Left forelimb (tissue), 1 donor: ENCODE data around the gene MYO1B.

ENCODE experiments used
- DNase-seq: peaks from one replicate; pipeline ENCODE4 v3.0.0-alpha.2; 2018; ENCODE audit warnings: low spot score

The MYO1B gene

GRCh38 chr2:191245046-191245868 is at the start of gene MYO1B:
Gene MYO1B (plus strand): TSS chr2:191245404. CDS start chr2:191276896, 31,492 bp downstream.
- DNase-seq, result peak; percentile 87

DNA sequence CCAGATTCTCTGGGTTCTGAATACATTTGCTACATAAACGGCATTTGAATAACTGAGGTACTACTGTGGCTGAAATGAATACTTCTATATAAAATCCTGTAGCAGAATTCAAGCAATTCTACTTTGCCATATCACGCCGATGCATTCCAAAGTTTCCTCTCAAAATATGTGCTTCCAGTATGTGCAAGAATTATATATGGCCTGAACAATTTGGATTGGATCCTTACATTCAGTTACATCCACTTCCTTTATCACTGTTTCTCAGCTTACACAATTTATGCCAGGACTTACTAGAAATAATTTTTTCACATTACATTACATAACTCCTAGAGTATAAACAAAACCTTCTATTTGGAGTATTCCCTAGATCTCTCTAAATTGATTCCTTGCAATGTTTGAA is 48.1 kb upstream of the MYO1B start:
- no peak for DNase-seq

- DNase-seq, result no peak
Observed at GRCh38 chr2:191198271-191198670, 46.9 kb upstream of the MYO1B start.

DNA sequence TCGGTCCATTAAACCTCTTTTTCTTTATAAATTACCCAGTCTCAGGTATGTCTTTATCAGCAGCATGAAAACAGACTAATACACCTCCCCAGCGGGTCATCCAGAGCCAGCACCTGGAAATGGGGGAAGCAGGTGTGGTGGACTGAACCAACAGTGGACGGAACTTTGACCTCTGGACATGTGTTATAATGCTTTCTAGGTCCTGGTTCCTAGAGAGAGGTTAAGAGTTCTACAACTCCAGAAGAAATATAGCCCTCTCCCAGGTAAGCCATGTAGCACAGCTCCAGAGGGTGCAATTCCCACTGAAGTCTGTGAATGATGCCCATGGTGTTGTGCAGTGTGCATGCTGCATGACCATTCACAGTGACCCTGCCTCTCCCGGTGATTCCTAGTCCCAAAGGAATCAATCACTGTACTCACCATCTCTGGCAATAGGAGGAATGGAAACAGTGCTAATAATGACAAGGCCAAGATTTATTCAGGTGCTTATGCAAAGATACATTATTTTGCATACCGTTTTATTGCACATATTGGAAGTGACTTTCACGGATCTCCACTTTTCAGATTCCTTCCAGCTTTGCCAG is 45.2 kb upstream of the MYO1B start:
- no peak for DNase-seq

DNA sequence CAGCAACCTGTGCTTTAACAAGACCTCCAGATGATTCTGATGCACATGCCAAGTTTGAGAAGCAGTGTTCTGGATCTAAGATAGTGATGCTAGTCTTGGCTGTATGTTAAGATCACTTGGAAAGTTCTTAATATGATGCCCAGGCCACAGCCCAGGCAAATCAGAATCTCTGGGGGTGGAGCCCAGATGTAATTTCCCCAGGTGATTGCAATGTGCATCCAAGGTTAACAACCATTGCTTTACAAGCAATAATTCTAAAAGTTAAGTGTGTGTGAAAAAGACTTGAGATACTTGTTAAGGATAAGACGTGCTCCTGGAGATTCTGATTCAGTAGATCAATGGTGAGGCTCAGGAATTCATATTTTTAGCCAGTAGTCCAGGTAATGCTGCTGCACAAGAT is 44.3 kb upstream of the MYO1B start:
- DNase-seq, result no peak

GRCh38 chr2:191202209-191202721 is 42.9 kb upstream of the MYO1B start:
- DNase-seq, result no peak

DNA sequence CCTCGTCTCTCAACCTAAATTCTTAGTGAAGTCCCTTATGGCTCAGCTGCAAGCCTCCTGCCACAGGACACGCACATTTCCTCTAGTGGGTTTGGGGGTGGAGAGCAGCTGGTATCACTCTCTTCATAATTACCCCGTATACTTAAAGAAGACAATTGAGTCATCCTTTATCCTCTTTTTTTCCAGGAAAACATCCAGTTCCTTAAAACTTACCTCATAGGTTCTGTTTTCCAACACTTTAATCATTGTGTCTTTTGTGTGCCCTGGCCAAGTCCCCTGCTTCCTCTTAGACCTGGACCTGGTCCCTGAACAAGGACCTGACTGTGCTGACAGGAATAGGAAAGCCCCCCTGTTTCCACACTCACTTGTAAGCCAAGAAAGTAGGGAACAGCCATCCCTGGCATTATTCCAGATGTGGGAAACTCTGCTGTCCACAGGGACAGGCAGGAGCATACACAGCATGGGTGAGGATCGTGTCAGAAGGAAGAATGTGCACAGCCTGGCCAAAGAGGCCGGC is 42.3 kb upstream of the MYO1B start:
- DNase-seq, result peak; percentile 65

GRCh38 chr2:191204433-191204832 is 40.8 kb upstream of the MYO1B start:
- DNase-seq, result no peak

- DNase-seq, result no peak
Observed at GRCh38 chr2:191206613-191207471, 38.4 kb upstream of the MYO1B start.

DNA sequence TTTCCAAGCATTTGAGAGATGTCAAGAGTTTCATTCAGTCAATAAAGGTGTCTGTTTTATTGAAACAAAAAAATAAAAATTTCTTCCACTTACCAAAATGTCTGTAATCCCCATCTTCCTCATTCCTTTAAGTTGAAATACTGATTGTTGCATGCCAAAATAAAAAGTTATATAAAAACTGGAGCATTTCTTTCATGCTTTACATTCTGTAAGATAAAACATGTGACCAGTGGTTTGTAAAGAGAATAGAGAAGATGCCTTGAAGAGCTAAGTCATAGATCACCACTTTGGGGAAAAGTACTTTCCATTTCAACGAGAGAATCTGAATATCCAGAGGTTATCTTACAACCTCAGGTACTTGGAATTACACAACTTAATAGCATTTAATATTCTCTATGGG is 35.9 kb upstream of the MYO1B start:
- no peak for DNase-seq

DNA sequence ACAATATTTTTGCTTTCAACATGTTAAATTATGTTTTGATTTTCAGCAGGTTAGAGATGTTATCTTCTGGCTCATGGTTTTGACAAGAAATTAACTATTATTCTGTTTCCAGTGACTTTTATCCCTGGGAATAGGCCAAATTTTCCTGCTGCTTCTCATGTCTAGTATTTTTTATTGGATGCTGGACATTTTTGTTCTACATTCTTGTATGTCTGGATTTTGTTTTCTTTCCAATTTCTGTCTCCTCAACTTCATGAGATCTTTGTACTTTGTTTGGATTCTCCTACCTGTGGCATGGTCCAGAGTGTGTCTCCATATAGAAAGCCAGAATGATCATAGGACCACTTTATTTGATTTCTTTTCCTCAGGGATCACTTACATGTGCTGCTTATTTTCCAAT is 33.1 kb upstream of the MYO1B start:
- DNase-seq, result no peak

- DNase-seq, result no peak
Observed at GRCh38 chr2:191213333-191213732, 31.9 kb upstream of the MYO1B start.

GRCh38 chr2:191215230-191215629 is 30.0 kb upstream of the MYO1B start:
- DNase-seq, result no peak

GRCh38 chr2:191215666-191216065 is 29.5 kb upstream of the MYO1B start:
- no peak for DNase-seq

DNA sequence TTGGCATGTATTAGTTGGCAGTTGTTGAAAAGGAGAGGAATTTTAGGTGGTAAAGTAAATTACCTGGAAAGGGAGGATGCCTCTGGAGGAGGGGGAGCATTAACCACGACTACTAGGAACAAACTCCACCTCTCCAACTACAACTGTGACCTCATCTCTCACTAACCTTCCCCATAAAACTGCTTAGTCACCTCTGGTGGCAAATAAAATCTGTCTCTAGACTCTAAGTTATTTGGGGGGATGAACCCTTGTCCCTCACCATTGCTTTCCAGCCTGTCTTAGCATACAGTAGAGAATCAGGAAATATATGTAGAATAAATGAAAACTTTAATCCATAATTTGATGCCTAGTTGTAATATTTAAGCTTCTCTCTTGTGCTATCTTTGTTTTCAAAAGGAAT is 27.6 kb upstream of the MYO1B start:
- DNase-seq, result no peak

DNA sequence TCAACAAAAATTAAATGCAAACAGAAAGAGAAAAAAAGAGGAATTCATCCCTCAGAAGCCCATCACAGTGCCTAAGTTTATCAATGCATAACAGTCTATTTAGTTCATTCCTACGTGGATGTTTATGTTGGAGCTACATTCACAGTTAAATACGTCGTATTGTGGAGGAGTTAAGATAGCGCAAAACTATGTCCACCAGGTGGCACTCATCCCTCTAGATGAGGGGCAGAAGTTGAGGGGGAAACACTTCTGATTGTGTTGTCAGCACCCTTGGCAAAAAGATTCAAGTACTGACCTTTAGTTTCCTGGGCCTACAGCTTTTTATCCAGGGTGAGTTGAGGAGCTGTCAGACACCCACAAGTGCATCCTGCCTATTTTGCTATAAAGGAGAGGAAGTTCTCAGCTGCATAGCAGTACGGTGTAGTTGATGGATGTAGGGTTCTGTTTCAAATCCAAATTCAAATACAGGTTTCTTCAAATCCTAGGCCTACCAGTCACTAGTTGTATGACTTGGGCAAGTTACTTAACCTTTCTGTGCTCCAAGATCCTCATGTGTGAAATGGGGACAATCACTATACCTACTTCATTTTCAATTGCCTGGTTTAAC is 26.8 kb upstream of the MYO1B start:
- no peak for DNase-seq

GRCh38 chr2:191220671-191221070 is 24.5 kb upstream of the MYO1B start:
- no peak for DNase-seq

- no peak for DNase-seq
Observed at GRCh38 chr2:191221666-191222065, 23.5 kb upstream of the MYO1B start.

DNA sequence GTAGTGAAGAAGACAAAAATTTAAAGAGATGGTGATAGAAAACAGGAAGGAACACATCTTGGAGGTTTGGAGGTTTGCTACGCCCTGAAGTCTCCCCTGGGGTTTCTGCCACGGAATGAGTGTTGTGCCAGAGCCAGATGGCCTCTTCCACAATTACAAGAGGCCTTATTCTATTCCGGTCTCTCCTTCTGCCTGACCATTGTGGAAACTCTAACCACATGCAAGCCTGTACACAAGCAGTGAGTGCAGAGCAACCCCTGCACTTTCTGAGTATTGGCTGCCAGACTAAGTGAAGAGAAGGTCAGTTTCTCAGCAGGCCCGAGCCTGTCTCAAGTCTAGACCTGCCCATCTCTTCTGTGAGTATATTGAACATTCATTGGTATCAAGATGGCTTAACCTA is 22.7 kb upstream of the MYO1B start:
- DNase-seq, result no peak

- no peak for DNase-seq
Observed at GRCh38 chr2:191222952-191223351, 22.3 kb upstream of the MYO1B start.

- no peak for DNase-seq
Observed at GRCh38 chr2:191225126-191225525, 20.1 kb upstream of the MYO1B start.

DNA sequence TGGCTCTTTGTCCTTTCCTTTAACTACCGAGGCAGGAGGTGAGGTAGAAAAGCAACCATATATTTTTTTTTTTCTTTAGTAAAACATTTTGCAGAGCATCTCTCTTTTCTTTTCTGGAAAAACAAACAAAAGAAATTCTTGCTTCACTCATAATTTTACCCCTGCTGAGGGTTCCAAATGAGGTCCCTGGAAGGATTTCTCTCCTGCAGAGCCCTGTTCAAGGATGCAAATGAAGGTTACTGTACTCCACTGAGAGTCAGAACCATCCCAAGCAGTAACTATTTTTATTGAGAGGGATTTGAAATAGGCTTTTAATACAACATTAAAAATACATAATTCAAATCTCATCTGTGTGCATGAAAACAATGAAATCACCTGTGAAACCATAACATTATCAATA is 19.5 kb upstream of the MYO1B start:
- DNase-seq, result no peak
